Lower leg skin (tissue), 3 donors: ENCODE results near the gene EPHA2.

Experiments used
- CTCF ChIP-seq, 3 donors: fragments of 450-650 bp; IDR thresholded peaks; one replicate each; pipeline ENCODE4 v1.5.1; 2016; ENCODE audit warnings: antibody characterized with exemption in 3 of 3, mild to moderate bottlenecking in 3 of 3, moderate library complexity in 2 of 3
- POLR2A ChIP-seq, 2 donors: fragments of 450-650 bp; IDR thresholded peaks; one replicate each; pipeline ENCODE4 v1.6.1; 2016 to 2017; ENCODE audit warnings: antibody characterized with exemption in 2 of 2, mild to moderate bottlenecking in 1 of 2, moderate library complexity in 1 of 2

GRCh38 chr1:16125483-16125882 lies 30.4 kb downstream of the EPHA2 start:
- no peak for TF ChIP-seq CTCF (IDR thresholded peaks at IDR 0.05)
- TF ChIP-seq POLR2A (IDR thresholded peaks at IDR 0.05): no peak
